GM19193 (cell line): ENCODE data around the gene RSPH1.

Experiments used
- POLR2A ChIP-seq: IDR thresholded peaks from 4 replicates; pipeline ENCODE4 v1.6.1; 2011; ENCODE audit not compliant: insufficient read depth, insufficient read length; ENCODE audit errors: extremely low read depth

Gene RSPH1

DNA sequence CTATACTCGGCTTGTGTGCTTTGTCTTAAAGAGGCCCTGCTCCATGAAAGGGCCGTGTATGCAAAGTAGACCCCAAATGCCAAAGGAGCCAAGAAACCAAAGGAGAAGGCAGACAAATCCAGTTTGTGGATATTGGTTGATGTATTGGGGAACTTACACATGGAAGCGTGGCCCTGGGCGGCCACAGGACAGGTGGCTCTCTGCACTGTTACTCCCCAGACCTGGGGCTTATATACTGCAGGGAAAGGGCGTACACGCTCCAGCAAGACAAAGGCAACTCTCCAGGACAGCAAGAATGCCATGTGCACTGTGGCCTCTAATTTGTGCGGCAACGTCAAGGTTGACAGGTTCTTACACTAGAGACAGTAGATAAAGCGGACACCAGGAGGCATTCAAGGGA lies 24.8 kb downstream of the RSPH1 start:
- TF ChIP-seq POLR2A = no peak

DNA sequence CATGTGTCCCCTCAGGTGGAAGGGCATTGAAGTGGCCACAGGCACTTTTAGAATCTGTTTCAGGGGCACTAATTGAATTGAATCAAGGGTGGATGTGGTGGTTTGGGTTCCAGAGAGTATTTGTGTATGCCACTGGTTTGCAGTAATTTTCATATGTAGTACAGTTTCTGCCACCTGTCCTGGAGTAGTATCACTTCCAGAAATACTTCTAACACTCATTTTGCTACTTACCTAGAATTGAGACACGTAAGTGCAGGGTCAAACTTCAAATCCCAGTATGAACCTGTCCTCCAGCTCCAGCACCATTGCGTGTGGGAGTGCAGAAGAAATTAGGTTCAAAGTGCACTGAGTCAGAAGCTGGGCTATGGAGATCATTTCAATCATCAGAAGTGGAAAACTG lies 26.8 kb downstream of the RSPH1 start:
- no peak for TF ChIP-seq POLR2A

DNA sequence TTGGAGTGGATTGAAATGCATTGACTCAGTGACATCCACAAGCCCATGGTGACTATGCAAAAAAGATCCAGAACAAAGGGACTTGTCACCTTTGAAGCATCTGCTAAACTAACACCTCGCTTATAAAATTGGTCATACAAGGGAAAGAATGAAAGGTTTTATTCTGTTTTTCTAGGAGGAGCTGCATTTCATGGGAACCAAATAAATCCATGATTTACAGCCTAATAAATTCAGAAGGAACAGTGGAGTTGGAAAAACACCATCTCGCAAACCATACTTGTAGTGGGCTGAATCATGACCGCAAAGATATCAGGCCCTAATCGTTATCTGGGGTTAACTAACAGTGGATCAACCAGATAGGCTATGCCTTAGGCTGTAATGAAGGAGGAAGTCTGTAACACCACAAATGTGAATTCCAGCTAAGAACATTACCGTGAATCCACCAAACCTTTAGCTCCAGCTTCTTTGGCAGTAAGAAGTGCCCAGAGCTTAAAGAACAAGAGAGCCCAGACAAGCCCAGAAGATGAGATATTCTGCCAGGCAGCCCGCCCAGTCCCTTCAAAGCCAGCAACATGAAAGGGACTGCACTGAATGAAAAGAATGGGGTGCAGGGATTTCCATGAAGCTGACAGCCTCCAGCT lies 27.4 kb downstream of the RSPH1 start:
- no peak for TF ChIP-seq POLR2A

DNA sequence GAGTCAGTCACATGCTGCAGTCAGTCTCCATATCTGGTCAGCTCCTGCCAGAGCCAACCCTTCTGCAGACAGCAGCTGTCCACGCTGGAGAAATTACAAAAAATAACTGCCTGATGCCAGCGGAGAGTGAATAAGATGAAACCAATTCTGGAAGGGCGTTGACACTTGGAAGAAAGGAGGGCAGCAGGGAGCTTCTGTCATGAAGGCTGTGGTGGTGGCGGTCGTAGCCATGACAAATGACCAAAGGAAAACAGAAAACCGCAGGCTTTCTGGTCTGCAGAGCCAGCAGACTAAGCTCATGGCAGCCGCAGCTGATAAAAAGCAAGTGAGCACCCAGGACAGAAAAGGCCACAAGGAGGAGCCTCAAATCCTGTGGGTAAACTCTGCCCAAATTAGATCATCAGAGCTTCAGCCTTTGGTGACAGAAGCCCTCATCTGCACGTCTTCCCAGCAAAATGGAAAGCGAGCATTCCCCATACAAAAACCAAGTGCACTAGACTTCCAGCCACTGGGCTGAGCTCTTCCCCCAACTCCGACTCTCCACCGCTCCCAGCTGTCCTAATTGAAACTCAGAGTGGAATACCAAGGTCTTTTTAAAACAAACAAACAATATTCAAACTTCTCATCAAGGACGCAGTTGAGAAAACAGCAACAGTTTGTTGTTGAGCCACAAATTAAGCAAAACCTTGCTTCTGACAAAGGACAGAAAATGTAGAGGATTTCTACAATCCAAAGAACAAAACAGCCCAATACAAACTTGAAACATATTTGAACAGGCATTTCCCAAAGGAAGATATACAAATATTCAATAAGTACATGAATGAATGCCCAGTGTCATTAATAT lies 28.7 kb downstream of the RSPH1 start:
- no peak for TF ChIP-seq POLR2A

DNA sequence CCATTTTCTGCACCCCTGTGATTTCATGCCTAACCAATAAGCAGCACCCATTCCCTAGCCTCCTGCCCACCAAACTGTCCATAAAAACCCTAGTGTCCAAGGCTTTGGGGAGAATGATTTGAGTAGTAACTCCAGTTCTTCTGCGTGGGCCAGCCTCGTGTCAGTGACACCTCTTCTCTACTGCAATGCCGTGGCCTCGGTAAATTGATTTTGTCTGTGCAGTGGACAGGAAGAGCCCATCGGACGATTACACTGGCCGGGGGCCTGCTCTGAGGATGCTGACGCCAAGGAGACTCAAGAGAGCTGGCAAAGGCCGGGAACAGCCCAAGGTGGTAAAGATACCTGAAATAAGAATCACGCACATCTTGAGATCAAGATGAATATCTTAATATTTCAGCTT lies 29.3 kb downstream of the RSPH1 start:
- TF ChIP-seq POLR2A = no peak

DNA sequence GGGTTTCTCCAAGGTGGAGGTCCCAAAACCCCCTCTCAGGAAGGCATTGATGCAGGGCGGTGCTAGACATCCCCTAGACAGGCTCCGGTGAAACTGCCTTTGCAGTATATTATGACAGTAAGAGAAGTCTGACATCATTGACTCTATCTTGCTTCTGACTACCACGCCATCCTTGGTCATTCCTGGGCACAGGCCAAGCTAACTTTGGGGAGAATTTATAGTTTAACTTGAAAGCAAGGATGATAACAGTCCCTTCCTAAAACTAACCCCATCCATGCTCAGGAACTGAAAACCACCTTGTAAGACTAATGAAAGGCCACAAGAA lies 30.3 kb downstream of the RSPH1 start:
- no peak for TF ChIP-seq POLR2A

DNA sequence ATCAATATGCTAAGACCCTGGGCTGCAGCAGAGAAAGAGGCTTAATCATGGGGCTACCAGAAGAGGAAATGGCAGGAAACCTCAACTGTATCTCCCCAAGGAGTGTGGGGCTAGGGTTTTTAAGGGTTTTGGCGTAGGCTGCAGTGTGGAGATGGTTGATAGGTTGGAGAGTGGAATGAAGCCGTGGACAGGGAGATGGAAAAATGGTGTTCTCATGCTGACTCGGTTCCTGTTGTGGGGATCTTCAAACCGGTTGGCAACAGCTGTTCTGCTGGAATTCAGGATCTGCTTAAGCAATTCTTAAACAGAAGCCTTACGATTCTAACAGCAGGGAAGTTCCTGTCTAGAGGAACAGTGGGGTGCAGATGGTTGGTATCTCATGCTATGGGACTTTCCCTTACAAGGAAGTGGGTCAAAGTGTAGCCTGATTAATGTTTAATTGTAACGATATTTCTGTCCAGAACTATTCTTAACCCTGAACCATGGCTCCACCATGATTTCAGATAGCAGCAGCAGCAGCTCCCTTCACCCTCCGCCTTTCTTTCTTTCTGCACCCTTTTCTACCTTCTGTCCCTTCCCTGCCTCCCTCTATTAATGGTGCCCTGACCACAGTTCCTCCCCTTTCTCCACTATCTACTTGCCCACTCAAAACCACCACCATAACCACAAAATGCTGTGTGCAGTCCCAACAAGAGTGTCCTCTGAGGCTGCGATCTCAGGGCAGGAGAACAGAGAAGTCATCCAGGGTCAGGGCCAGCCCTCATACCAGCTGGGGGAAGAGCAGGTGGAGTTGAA lies 30.8 kb downstream of the RSPH1 start:
- TF ChIP-seq POLR2A = no peak

DNA sequence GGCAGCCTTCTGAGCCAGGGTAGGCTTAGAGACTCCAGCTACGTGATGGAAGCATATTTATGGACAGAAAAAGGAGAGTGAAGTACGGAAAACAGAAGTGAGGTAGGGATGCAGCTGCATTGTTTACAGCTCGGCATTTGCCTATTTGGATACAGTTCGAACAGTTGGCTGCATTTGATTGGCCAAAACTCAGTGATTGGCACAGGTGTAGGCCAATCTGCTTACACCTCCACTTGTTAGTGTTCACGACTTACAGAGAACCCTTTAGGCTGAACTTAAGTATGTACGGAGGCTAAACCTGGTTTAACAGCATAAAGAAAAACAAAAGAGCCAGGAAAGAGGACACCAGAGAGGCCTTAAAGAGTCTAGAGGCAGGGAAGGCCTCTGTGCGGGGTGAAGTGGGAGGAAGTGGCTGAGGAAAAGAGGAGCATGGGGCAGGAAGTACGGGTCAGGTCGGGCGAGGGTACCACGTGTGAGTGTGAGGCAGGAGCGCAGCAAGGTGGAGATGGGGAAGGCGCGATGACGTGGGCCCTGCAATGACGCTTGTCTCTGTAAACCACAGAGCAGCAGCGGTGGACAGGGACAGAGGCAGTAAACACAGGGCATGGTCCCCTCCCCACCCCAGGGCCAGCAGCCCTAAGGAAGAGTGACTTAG lies 32.0 kb downstream of the RSPH1 start:
- no peak for TF ChIP-seq POLR2A

DNA sequence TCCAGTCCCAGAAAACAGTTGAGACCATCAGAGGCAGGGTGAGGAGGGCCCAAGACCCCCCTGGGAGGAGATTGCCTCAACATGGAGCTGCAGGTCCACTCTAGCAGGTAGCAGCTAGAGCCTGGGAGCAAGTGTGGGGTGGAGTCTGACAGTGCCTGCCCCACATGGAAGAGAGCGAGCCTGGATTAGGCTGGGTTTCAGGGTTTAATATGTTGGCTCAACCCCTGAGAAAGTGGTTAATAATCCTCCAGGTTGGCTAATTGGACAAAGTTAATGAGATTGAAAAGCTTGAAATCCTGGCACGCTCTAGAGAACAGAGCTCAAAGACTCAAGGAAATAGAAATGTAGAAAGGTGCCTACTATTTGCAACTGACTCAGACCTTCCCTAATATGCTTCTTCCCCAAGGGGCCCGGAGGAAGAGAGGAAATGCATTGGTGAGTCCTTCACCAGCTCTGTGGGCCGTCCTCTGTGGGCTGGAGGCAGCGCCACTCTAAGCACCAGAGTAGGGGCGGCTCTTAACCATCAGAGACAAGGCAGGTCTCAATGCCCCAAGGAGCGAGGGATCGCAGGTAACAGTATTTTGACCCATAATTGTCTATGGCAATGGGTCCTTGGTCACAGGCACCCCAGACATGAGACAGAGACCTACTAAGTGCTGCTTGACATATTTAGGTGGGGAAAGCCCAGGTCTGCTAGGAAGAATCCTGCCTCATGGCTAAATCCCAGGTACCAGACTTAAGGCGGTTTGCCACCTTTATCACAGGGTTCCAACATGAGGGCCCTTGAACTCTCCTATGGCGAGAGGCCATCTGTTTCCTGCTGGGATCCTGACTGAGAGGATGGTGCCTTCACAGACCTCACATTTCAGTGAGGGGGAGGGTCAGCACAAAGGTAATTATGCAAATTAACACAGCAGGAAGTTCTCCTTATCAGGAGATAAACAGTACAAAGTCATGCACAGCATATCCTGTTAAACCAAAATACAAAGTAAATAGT lies 33.8 kb downstream of the RSPH1 start:
- TF ChIP-seq POLR2A = peak; percentile 45

DNA sequence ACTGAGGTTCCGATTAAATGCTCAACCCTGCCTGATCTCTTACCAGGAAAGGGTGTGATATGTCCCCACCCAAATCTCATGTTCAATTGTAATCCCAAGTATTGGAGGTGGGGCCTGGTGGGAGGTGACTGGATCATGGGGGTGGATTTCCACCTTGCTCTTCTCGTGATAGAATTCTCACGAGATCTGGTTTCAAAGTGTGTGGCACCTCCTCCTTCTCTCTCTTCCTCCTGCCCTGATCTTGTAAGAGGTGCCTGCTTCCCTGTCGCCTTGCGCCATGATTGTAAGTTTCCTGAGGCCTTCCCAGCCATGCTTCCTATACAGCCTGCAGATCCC lies 34.9 kb downstream of the RSPH1 start:
- no peak for TF ChIP-seq POLR2A

DNA sequence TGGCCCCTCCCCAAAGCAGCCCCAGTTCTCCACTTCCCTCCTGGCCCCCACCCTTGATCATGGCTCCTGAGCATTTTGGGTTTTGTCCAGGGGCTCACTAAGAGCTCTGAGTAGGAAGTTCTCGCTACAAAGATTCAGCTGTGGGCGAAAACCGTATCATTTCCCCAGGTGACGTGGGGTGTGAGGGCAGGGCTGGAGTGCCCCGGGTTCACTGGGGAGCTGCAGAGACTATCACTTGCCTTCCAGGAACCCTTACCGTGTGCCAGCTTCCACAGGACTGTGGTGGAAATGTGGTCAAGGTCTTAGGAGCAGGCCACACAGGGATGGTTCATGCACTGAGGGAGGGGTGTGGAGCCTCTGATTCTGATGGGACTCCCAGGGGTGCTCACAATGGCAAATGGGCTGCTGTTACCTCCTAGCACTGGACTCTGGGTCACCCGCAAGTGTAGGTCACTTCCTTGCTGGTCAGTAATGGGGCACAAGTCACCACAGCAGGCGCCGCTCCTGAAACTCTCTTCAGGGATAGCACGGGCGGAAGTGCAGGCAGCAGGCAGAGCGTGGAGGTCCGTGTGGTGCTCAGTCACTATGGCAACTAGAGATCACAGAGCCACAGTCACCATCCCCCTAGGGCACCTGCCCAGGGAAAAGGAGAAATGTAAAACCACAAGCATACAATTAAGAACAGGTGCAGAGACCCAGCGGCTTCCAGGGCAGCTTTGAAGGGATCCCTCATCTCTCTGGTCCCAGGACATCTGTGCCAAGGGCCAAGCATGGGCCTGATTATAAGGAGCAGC lies 35.4 kb downstream of the RSPH1 start:
- peak; percentile 32 for TF ChIP-seq POLR2A

DNA sequence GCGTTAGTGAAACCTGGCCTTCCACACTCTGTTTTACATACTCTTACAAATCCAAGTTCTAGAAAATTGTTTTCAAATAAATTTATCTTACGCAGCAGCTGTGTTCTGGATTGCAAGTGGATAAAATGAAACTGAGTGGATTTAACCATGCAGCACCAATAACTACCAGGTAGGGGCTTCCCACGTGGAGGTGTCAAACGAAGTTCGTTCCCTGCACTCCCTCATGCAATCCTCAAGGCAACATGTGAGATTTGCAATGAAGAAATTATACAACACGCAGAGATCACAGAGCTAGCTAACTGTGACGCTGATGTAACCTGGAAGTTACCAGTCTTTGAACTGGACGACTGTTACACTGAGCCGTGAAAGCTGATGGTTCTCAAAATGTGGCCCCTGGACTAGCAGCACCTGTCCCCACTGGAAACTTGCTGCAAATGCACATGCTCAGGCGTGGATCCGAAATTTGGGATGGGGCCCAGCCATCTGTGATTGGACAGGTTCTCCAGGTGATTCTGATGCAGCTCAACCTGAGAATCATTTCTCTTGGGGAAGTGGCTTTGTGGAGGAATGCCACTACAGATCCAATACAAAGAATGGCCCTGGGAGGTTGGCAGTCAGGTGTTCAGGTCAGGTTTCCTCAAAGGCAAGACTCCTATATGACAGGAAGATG lies 36.3 kb downstream of the RSPH1 start:
- TF ChIP-seq POLR2A = no peak

DNA sequence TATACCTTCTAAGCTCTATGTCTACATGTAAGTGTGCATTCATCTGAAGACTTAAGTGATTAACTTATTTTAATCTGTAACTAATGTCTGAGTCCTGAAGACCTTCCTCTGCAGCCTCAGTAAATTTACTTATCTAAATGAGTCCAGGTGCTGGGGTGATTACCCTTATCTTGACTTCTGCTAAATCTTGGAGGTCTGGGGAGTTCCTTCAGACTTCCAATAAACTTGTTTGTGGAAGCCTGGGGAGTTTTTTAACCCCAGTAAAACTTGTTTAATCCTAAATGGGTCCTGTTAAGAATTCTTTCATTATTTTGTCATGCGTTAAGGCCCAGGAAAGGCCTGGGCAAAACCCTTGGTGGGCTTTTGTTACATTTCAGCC lies 37.0 kb downstream of the RSPH1 start:
- no peak for TF ChIP-seq POLR2A
